ENCODE data around the gene MKRN2OS. TPM values are rescaled to one million over a fixed set of nuclear protein-coding genes. Genes with fewer than 3 reads are reported as not detected.
"Not testable (repeated sequence)": the region's sequence is repeated elsewhere in the genome, so short reads cannot be mapped to it uniquely, and the experiment has no call there.

Gene MKRN2OS
- total RNA-seq, 1 experiment from 2014 or later: not detected

DNA sequence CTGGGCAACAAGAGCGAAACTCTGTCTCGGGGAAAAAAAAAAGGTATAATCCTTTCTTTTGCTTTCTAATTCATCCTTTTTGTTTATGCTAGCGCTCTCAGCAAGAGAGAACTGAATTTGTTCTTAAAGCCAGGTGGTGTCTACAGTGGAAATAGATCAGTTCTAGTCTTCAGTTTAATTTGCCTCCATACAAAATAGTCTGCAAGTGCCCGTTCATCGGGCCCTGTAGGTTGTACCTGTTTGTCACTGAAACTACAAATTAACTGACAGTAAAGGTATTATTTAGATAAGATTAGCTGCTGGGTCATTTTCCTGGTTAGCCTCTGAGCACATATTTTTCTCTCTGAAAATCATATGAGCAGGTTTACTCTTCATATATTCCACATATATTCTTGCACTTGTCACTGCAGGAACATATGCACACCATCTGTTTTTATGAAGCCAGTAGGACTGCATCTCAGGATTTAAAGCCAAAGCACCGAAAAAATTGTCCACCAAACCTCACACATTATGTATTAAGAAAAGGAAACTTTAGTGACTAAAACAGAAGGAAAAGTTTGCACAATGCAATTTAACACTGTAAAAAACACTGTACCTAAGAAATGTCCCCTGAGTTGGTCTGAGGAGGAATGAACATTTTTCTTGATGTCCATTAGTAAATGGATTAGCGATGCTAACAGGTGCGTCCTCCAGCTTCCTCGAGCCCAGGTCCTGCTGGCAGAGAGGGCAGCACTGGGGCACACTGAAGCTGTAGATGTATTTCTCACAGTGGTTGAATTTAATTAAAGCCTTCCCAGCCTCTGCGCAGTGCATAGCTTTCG is 437 bp downstream of the MKRN2OS start:
- TF ChIP-seq SOX15 (CRISPR knock-in tag; IDR thresholded peaks at IDR 0.05) (no peak), ZNF671 (CRISPR knock-in tag; IDR thresholded peaks at IDR 0.05) (no peak), CREM (CRISPR knock-in tag; IDR thresholded peaks at IDR 0.05) (peak; percentile 48; the same call in 1 of the 2 replicates), MXD4 (CRISPR knock-in tag; IDR thresholded peaks at IDR 0.05; ENCODE audit: borderline replicate concordance) (no peak), PRRX2 (CRISPR knock-in tag; IDR thresholded peaks at IDR 0.05) (no peak), ATF3 (CRISPR knock-in tag; conservative IDR thresholded peaks at IDR 0.05) (no peak)
- TF ChIP-seq, protein P1, sequence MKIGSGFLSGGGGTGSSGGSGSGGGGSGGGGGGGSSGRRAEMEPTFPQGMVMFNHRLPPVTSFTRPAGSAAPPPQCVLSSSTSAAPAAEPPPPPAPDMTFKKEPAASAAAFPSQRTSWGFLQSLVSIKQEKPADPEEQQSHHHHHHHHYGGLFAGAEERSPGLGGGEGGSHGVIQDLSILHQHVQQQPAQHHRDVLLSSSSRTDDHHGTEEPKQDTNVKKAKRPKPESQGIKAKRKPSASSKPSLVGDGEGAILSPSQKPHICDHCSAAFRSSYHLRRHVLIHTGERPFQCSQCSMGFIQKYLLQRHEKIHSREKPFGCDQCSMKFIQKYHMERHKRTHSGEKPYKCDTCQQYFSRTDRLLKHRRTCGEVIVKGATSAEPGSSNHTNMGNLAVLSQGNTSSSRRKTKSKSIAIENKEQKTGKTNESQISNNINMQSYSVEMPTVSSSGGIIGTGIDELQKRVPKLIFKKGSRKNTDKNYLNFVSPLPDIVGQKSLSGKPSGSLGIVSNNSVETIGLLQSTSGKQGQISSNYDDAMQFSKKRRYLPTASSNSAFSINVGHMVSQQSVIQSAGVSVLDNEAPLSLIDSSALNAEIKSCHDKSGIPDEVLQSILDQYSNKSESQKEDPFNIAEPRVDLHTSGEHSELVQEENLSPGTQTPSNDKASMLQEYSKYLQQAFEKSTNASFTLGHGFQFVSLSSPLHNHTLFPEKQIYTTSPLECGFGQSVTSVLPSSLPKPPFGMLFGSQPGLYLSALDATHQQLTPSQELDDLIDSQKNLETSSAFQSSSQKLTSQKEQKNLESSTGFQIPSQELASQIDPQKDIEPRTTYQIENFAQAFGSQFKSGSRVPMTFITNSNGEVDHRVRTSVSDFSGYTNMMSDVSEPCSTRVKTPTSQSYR (CRISPR knock-in tag; IDR thresholded peaks at IDR 0.05): no peak
- ChIA-PET POLR2A (no interaction called here), CTCF (interaction anchor here (1.3 to 1.9 kb wide), 5 partner anchors 17 to 265 kb away, joined by 3 to 8 read pairs (median 4); no protein-coding TSS in a partner anchor)
- no peaks in the 10 kb centered on the region for H3K9me3 Mint-ChIP-seq
- H3K36me3 Mint-ChIP-seq: no peaks in the 10 kb centered on the region
- H3K4me1 Mint-ChIP-seq: peaks cover 19% of the 10 kb centered on the region
- ATAC-seq (no peak), DNase-seq (ENCODE audit: low spot score) (no peak)
- H3K27ac Mint-ChIP-seq: peak overlapping the region; percentile 87
- peak overlapping the region; percentile 60 for H3K4me3 Mint-ChIP-seq
- no peaks in the 10 kb centered on the region for H3K27me3 Mint-ChIP-seq (ENCODE audit: low read depth)

DNA sequence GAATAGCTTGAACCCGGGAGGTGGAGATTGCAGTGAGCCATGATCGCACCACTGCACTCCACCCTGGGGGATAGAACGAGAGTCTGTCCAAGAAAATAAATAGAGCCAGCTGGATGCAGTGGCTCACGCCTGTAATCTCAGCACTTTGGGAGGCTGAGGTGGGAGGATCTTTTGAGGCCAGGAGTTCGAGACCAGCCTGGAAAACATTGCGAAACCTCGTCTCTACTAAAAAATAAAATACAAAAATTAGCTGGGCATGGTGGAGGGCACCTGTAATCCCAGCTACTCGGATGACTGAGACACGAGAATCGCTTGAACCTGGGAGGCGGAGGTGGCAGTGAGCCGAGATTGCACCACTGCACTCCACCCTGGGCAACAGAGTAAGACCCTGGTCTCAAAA is 1.8 kb downstream of the MKRN2OS start:
- DNase-seq (ENCODE audit: low spot score); H3K27ac Mint-ChIP-seq; H3K9me3 Mint-ChIP-seq; H3K36me3 Mint-ChIP-seq; H3K27me3 Mint-ChIP-seq (ENCODE audit: low read depth); ATAC-seq; H3K4me3 Mint-ChIP-seq: not testable (repeated sequence)
- H3K4me1 Mint-ChIP-seq: peaks cover 19% of the 10 kb centered on the region
- ChIA-PET CTCF (interaction anchor here (0.6 to 1.0 kb wide), 2 partner anchors 9 to 34 kb away, joined by 3 to 4 read pairs; no protein-coding TSS in a partner anchor), POLR2A (interaction anchor here (0.7 kb wide), 1 partner anchor 100 kb away, joined by 5 read pairs; no protein-coding TSS in a partner anchor)

DNA sequence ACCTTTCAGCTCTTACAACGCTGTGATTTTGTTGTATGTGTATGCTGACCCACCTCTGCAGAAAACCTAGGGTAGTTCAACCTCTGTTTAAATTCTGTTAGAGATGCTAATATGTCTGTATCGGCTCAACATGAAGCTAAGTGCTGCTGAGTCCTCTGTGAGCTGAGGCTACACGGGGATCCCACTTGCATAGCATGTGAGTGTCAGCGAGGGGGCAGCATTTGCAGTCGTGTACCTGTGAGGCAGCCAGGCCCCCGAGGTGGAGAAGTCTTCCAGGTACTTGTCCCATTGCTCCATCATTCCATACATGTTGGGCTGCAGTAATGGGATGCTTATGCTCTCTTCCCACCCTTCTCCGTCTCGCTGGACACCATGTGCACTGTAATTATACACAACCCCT is 3.7 kb downstream of the MKRN2OS start:
- H3K4me3 Mint-ChIP-seq: no peak overlapping the region
- peaks cover 8% of the 10 kb centered on the region; the same call in 1 of the 2 replicates for H3K36me3 Mint-ChIP-seq
- CTCF ChIA-PET: interaction anchor here (0.5 to 1.5 kb wide), 9 partner anchors 11 to 383 kb away, joined by 3 to 7 read pairs (median 4); partner anchors contain the start of gene TIMP4
- POLR2A ChIA-PET: interaction anchor here (0.6 kb wide), 1 partner anchor 36 kb away, joined by 4 read pairs; no protein-coding TSS in a partner anchor
- H3K4me1 Mint-ChIP-seq: peaks cover 22% of the 10 kb centered on the region
- H3K27ac Mint-ChIP-seq: no peak overlapping the region
- no peaks in the 10 kb centered on the region for H3K27me3 Mint-ChIP-seq (ENCODE audit: low read depth)
- DNase-seq (ENCODE audit: low spot score): peak; percentile 56
- peak; percentile 68 for ATAC-seq
- peak; percentile 30; the same call in 1 of the 2 replicates for TF ChIP-seq CTCF (IDR thresholded peaks at IDR 0.05)
- TF ChIP-seq, protein P2, sequence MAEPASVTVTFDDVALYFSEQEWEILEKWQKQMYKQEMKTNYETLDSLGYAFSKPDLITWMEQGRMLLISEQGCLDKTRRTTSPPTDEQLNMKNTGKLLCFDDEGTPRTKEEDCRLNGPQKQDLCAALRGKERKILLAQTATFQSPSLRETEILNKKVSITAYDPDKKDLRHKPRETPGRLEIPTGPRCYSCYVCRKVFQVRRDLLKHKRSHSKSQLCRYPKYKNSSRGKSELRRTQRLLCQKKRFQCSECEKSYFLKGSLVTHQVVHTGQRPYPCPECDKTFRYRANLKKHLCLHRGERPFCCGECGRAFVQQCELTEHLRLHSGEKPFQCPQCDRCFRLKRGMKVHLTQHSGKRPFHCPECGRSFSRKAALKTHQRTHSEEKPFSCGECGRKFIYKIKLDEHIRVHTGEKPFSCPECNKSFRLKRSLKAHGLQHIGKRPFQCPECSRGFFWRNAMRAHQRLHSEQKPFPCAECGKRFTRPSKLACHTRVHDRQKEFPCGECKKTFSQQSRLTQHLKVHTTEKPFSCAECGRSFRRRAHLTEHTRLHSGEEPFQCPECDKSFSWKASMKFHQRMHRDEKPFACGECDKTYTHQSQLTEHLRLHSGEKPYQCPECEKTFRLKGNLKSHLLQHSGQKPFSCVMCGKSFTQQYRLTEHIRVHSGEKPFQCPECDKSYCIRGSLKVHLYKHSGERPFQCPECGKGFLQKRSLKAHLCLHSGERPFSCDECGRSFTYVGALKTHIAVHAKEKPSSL (CRISPR knock-in tag; conservative IDR thresholded peaks at IDR 0.05): no peak
- TF ChIP-seq RORB (CRISPR knock-in tag; IDR thresholded peaks at IDR 0.05): no peak
- TF ChIP-seq ESRRA (CRISPR knock-in tag; IDR thresholded peaks at IDR 0.05; ENCODE audit: borderline replicate concordance): no peak
- no peaks in the 10 kb centered on the region for H3K9me3 Mint-ChIP-seq

Measured in WTC11 (cell line).